HEK293 (cell line): ENCODE results near the gene FTCD.

ENCODE experiments used
- CTCF ChIA-PET: fragments of 350-600 bp; formaldehyde crosslinking; extraction: SDS; loops from one replicate; lab custom pipeline; 2021; ENCODE audit warnings: antibody characterized with exemption; lab: Yijun Ruan, JAX
- POLR2A ChIA-PET: fragments of 300-600 bp; formaldehyde crosslinking; extraction: SDS; loops from one replicate; lab custom pipeline; 2020; ENCODE audit warnings: antibody characterized with exemption, inconsistent platforms; lab: Yijun Ruan, JAX
- H3K27ac ChIP-seq: fragments of 200-500 bp; sonication (Bioruptor generic); 2 replicates; pipeline ENCODE4 v1.5.1; 2014; ENCODE audit warnings: low read depth, low read length, control low read depth, inconsistent platforms; ENCODE audit errors: extremely low read depth
- H3K36me3 ChIP-seq, 2 experiments: fragments of 200-500 bp in 1 of 2; sonication (Bioruptor generic) in 1 of 2; 1 replicate in 1 of 2; 2 replicates in 1 of 2; pipeline ENCODE4 v1.5.1; 2014 to 2017; ENCODE audit warnings: inconsistent platforms in 2 of 2, low read length in 2 of 2; ENCODE audit not compliant: control insufficient read depth in 2 of 2, insufficient read depth in 1 of 2
- H3K4me1 ChIP-seq: fragments of 200-500 bp; sonication (Bioruptor generic); 2 replicates; pipeline ENCODE4 v1.5.1; 2014; ENCODE audit warnings: mild to moderate bottlenecking, low read length, inconsistent platforms; ENCODE audit not compliant: control insufficient read depth, insufficient read depth
- H3K4me3 ChIP-seq: 2 replicates; pipeline ENCODE4 v1.5.1; 2011; ENCODE audit warnings: low read depth, mild to moderate bottlenecking, control low read depth, low read length, moderate library complexity
- H3K9me3 ChIP-seq: fragments of 200-500 bp; sonication (Bioruptor generic); 2 replicates; pipeline ENCODE4 v1.5.1; 2014; ENCODE audit warnings: low read depth, low read length, inconsistent platforms; ENCODE audit not compliant: control insufficient read depth, insufficient read depth
- EGR2 ChIP-seq: fragments of 450-650 bp; formaldehyde crosslinking; IDR thresholded peaks from 2 replicates; pipeline ENCODE4 v1.5.1; 2016; ENCODE audit warnings: low read depth, missing biosample characterization, missing genetic modification characterization
- GLI2 ChIP-seq: fragments of 450-650 bp; formaldehyde crosslinking; IDR thresholded peaks from 2 replicates; pipeline ENCODE4; 2017; ENCODE audit warnings: missing biosample characterization, missing genetic modification characterization, low read depth, borderline replicate concordance
- GLI4 ChIP-seq: fragments of 450-650 bp; formaldehyde crosslinking; IDR thresholded peaks from 2 replicates; pipeline ENCODE4 v1.5.1; 2016; ENCODE audit warnings: missing biosample characterization, missing genetic modification characterization
- GLIS1 ChIP-seq: fragments of 450-650 bp; formaldehyde crosslinking; IDR thresholded peaks from 2 replicates; pipeline ENCODE4 v1.5.1; 2016; ENCODE audit warnings: missing biosample characterization, missing genetic modification characterization
- KLF1 ChIP-seq: fragments of 450-650 bp; formaldehyde crosslinking; IDR thresholded peaks from 2 replicates; pipeline ENCODE4 v1.5.1; 2016; ENCODE audit warnings: missing biosample characterization, missing genetic modification characterization
- OSR2 ChIP-seq: fragments of 450-650 bp; formaldehyde crosslinking; IDR thresholded peaks from 2 replicates; pipeline ENCODE4 v1.5.1; 2016; ENCODE audit warnings: missing biosample characterization, missing genetic modification characterization
- ZFHX2 ChIP-seq: fragments of 450-650 bp; formaldehyde crosslinking; conservative IDR thresholded peaks from 2 replicates; pipeline ENCODE4 v1.5.1; 2016; ENCODE audit warnings: missing biosample characterization, missing genetic modification characterization
- ZIC2 ChIP-seq: fragments of 450-650 bp; formaldehyde crosslinking; IDR thresholded peaks from 2 replicates; pipeline ENCODE4 v1.5.1; 2016; ENCODE audit warnings: missing biosample characterization, missing genetic modification characterization
- ZNF133 ChIP-seq: fragments of 450-650 bp; formaldehyde crosslinking; IDR thresholded peaks from 2 replicates; pipeline ENCODE4 v1.5.1; 2016; ENCODE audit warnings: missing biosample characterization, missing genetic modification characterization
- ZNF266 ChIP-seq: fragments of 450-650 bp; formaldehyde crosslinking; IDR thresholded peaks from 2 replicates; pipeline ENCODE4 v1.5.1; 2016; ENCODE audit warnings: missing biosample characterization, missing genetic modification characterization, low read depth
- ZNF292 ChIP-seq: fragments of 450-650 bp; formaldehyde crosslinking; IDR thresholded peaks from 2 replicates; pipeline ENCODE4 v1.5.1; 2016; ENCODE audit warnings: low read depth, missing biosample characterization, missing genetic modification characterization, borderline replicate concordance
- ZNF510 ChIP-seq: fragments of 450-650 bp; formaldehyde crosslinking; IDR thresholded peaks from 2 replicates; pipeline ENCODE4 v1.5.1; 2018; ENCODE audit warnings: mild to moderate bottlenecking, missing genetic modification characterization, missing biosample characterization; ENCODE audit not compliant: insufficient replicate concordance
- ZNF600 ChIP-seq: fragments of 450-650 bp; formaldehyde crosslinking; IDR thresholded peaks from 2 replicates; pipeline ENCODE4 v1.5.1; 2016; ENCODE audit warnings: missing biosample characterization, missing genetic modification characterization
- ZNF623 ChIP-seq: fragments of 450-650 bp; formaldehyde crosslinking; IDR thresholded peaks from 2 replicates; pipeline ENCODE4 v1.5.1; 2016; ENCODE audit warnings: missing biosample characterization, missing genetic modification characterization
- ZNF624 ChIP-seq: fragments of 450-650 bp; formaldehyde crosslinking; IDR thresholded peaks from 2 replicates; pipeline ENCODE4 v1.5.1; 2017; ENCODE audit warnings: missing biosample characterization, missing genetic modification characterization
- ZNF677 ChIP-seq: fragments of 450-650 bp; IDR thresholded peaks from 2 replicates; pipeline ENCODE4 v1.5.0; 2018; ENCODE audit warnings: missing biosample characterization, mild to moderate bottlenecking, missing genetic modification characterization, moderate library complexity
- ZNF791 ChIP-seq: fragments of 450-650 bp; formaldehyde crosslinking; IDR thresholded peaks from 2 replicates; pipeline ENCODE4 v1.5.1; 2016; ENCODE audit warnings: missing biosample characterization, missing genetic modification characterization
- TF ChIP-seq, protein P1 (sequence below): fragments of 450-650 bp; formaldehyde crosslinking; IDR thresholded peaks from 2 replicates; pipeline ENCODE4 v1.5.1; 2016; ENCODE audit warnings: missing biosample characterization, missing genetic modification characterization
- TF ChIP-seq, protein P2 (sequence below): fragments of 450-650 bp; formaldehyde crosslinking; IDR thresholded peaks from 2 replicates; pipeline ENCODE4 v1.5.1; 2017; ENCODE audit warnings: missing biosample characterization, missing genetic modification characterization
- TF ChIP-seq, protein P3 (sequence below): fragments of 450-650 bp; formaldehyde crosslinking; IDR thresholded peaks from 2 replicates; pipeline ENCODE4 v1.5.1; 2016; ENCODE audit warnings: missing biosample characterization, missing genetic modification characterization

The FTCD gene

DNA sequence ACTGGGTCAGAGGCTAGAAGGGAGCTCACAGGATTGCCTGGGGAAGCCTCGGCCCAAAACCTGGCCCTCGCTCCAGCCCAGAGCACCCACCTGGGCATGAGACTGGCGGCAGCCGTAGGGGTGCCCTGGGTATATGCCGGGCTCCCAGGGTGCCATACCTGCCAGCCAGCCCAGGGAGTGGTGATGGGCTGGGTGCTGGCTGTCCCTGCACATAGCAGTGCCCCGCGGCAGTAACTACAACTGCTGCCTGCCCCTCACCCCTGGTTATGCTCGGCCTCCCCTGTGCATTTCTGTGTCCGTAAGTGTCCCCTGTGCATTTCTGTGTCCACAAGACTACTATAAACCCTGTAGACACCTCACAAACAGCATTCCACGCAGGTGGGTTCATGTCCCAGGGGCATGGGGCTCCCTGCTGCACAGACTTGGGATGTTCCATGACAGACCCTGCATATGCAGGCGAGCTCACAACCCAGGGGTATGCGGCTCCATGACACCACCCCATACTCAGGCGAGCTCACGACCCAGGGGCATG, 34.6 kb upstream of the FTCD start:
- H3K27ac ChIP-seq: no peak overlapping the region
- CTCF ChIA-PET: interaction anchor here (1.5 kb wide), 1 partner anchor 47 kb away, joined by 6 read pairs; no protein-coding TSS in a partner anchor
- H3K4me3 ChIP-seq: no peak overlapping the region
- POLR2A ChIA-PET: interaction anchor here (1.2 kb wide), 1 partner anchor 37 kb away, joined by 3 read pairs; no protein-coding TSS in a partner anchor
- H3K36me3 ChIP-seq: peaks cover 4 to 36% of the 10 kb centered on the region in 2 experiments; a peak in 1 of 3 replicates
- H3K4me1 ChIP-seq: peaks cover 9% of the 10 kb centered on the region
- H3K9me3 ChIP-seq: no peaks in the 10 kb centered on the region
- TF ChIP-seq GLI2 (tag by site-specific recombination) (no peak), ZNF624 (tag by site-specific recombination) (no peak), ZNF623 (tag by site-specific recombination) (no peak), GLI4 (tag by site-specific recombination) (no peak), ZNF791 (tag by site-specific recombination) (no peak), ZNF266 (no peak)
- TF ChIP-seq, protein P1, sequence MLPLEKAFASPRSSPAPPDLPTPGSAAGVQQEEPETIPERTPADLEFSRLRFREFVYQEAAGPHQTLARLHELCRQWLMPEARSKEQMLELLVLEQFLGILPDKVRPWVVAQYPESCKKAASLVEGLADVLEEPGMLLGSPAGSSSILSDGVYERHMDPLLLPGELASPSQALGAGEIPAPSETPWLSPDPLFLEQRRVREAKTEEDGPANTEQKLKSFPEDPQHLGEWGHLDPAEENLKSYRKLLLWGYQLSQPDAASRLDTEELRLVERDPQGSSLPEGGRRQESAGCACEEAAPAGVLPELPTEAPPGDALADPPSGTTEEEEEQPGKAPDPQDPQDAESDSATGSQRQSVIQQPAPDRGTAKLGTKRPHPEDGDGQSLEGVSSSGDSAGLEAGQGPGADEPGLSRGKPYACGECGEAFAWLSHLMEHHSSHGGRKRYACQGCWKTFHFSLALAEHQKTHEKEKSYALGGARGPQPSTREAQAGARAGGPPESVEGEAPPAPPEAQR (tag by site-specific recombination): no peak
- TF ChIP-seq, protein P2, sequence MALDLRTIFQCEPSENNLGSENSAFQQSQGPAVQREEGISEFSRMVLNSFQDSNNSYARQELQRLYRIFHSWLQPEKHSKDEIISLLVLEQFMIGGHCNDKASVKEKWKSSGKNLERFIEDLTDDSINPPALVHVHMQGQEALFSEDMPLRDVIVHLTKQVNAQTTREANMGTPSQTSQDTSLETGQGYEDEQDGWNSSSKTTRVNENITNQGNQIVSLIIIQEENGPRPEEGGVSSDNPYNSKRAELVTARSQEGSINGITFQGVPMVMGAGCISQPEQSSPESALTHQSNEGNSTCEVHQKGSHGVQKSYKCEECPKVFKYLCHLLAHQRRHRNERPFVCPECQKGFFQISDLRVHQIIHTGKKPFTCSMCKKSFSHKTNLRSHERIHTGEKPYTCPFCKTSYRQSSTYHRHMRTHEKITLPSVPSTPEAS (tag by site-specific recombination): no peak

DNA sequence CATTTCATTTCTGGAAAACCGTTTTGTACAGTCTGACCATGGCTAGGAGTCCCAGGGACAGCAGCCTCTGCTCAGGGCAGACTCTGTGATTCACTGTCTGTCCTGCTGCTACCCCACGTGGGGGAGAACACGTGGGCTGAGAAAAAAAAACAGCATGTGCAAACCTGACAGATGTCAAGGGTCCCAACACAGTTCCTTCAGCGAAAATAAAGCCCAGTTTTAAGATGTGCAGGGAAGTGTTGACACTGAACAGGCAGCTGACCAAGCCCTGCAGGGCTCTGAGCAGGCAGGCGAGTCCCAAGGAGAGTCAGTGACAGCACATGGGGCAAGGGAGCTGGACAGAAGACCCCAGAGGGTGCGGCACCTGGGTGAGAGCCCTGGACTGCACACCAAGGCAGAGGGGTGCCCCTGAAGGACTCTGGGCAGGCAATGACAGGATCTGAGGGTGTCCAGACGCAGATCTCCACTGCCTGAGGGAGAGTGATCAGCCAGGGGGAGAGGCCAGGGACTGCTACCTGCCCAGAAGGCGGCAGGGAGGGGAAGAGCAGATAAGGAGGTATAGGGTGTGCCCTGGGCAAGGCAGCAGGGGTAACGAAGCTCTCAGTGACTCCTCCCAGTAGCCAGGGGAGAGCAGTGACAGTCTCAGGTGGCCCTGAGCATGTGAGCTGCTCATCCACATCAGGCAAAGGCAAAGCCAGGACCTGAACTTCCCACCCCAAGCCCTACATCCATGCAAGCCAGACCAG, 34.0 kb upstream of the FTCD start:
- ChIA-PET POLR2A (no interaction called here), CTCF (interaction anchor here (0.5 to 1.5 kb wide), 2 partner anchors 38 to 46 kb away, joined by 6 to 7 read pairs; no protein-coding TSS in a partner anchor)
- Histone ChIP-seq H3K27ac (no peak overlapping the region), H3K4me1 (peaks cover 9% of the 10 kb centered on the region), H3K9me3 (no peaks in the 10 kb centered on the region), H3K4me3 (no peak overlapping the region), H3K36me3 (peaks cover 4 to 30% of the 10 kb centered on the region in 2 experiments; a peak in 1 of 3 replicates)
- TF ChIP-seq, protein P3, sequence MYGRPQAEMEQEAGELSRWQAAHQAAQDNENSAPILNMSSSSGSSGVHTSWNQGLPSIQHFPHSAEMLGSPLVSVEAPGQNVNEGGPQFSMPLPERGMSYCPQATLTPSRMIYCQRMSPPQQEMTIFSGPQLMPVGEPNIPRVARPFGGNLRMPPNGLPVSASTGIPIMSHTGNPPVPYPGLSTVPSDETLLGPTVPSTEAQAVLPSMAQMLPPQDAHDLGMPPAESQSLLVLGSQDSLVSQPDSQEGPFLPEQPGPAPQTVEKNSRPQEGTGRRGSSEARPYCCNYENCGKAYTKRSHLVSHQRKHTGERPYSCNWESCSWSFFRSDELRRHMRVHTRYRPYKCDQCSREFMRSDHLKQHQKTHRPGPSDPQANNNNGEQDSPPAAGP: peak; percentile 51
- no peak for TF ChIP-seq ZNF677
- no peak for TF ChIP-seq ZNF292 (tag by site-specific recombination)
- peak; percentile 62 for TF ChIP-seq KLF1 (tag by site-specific recombination)
- peak; percentile 39; the same call in 1 of the 2 replicates for TF ChIP-seq ZNF600 (tag by site-specific recombination)
- peak; percentile 51; the same call in 1 of the 2 replicates for TF ChIP-seq ZFHX2 (tag by site-specific recombination)
- TF ChIP-seq EGR2 (tag by site-specific recombination): 0 out of 2 replicates have a peak, but pooled peaks have one; percentile 36
- no peak for TF ChIP-seq ZNF510 (tag by site-specific recombination)
- TF ChIP-seq ZIC2: peak; percentile 62
- peak; percentile 48; the same call in 1 of the 2 replicates for TF ChIP-seq OSR2 (tag by site-specific recombination)
- no peak for TF ChIP-seq ZNF133 (tag by site-specific recombination)
- TF ChIP-seq GLIS1 (tag by site-specific recombination): peak; percentile 72
